GM19099 (cell line): Measurements from ENCODE around the gene RASGEF1C.

Experiments used
- POLR2A ChIP-seq: IDR thresholded peaks from 3 replicates; pipeline ENCODE4 v1.6.1; 2011; ENCODE audit warnings: low read depth; ENCODE audit not compliant: insufficient read length; ENCODE audit errors: extremely low read depth

The RASGEF1C gene

DNA sequence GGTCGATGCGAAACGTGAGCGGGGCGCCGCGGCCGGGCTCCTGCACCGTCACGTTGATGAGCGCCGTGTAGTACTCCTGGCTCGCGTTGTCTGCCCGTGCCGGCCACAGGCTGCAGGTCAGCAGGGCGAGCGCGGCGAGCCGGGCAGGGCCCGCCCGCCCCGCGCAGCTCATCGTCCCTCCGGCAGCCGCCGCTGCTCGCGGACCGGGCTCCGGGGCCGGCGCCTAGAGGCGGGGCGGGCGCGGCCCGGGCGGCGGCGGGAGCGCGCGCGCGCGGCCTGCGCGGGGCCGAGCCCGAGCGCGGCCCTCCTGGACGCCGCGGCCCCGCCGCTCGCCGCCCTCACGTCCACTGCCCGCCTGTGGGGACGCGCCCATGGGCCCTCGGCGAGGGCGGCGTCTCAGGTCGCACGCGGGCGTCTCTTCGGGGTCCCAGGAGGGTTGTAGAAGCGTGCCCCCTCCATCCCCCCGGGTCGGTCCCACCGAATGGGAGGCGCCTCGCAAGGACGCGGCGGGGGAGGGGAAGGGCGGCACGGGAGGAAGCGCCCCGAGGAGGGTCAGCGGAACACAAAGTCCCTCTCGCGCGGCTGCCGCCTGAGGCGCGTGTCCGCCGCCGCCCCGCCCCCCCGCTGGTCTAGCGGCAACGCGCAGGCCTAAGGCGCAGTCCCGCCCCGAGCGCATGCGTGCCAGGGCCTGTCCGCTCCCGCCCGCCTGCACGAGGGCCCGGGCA, 137.3 kb downstream of the RASGEF1C start, which contains the start of gene RNF130:
TSS of gene RNF130 (minus strand) at position 229 of the 725 bp plus-strand sequence. CDS start at position 172, 57 bp downstream.
- no peak for TF ChIP-seq POLR2A

DNA sequence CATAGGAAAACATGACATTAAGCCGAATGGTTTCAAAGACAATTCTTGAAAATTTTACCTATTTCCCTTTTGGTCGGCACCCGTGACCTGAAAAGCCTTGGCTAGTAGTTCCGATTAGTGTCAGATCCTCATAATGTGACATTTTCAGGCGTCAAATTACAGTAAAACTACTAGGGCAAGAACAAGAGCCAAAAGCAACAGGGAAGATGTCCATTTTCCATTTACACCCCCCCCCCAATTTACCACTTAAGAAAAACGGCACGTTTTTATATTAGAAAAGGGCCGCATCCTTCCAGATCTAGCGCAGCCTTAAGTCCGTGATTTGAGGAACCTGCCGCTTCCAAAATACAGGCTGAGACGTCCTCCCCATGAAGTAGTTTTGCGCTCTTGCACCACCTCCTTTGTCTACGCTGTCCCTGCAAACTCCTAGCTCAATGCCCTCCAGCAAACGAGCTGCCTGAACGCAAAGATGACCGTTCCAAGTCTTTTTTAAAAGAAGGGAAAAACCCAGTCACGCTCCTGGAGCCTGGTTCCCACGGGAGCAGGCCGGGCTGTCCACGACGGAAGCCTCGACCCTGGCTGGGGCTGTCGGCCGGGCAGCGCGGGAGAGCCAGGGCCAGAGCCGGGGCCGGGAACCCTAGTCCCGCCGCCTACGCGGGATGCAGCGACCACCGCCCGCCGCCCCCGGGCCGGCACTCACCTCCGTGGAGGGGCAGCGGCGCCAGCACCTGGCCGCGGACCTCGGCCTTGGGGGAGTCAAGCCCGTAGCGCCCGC, 138.1 kb downstream of the RASGEF1C start:
- TF ChIP-seq POLR2A, result no peak

DNA sequence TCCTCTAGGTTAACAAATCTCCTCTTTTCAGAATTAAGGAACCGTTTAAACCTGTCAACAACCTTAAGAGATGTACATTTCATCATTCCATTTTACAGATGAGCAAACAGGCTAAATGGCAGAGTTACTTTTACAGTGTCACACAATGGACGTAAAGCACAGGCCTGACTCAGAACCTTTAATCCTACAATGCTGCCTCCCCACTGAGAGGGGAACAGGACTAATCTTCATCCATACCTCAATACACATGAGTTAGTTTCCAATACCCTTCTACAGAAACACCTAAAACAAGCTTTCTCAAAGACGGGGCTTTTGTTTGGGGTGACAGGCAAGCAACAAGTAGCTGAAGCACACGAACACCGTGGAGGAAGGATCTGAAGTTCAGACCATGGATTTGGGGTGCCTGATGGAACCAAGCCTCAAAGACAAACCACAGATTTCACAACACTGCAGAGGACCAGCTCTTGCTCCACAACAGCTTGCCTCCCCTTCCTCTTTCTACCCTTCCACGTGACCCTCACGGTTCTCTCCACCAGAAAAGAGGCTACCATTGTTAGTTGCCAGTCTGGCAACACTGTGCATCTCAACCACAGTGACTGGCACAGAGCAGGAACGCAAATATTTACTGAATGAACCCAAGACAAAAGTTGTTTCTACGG, 139.3 kb downstream of the RASGEF1C start:
- TF ChIP-seq POLR2A, result no peak

DNA sequence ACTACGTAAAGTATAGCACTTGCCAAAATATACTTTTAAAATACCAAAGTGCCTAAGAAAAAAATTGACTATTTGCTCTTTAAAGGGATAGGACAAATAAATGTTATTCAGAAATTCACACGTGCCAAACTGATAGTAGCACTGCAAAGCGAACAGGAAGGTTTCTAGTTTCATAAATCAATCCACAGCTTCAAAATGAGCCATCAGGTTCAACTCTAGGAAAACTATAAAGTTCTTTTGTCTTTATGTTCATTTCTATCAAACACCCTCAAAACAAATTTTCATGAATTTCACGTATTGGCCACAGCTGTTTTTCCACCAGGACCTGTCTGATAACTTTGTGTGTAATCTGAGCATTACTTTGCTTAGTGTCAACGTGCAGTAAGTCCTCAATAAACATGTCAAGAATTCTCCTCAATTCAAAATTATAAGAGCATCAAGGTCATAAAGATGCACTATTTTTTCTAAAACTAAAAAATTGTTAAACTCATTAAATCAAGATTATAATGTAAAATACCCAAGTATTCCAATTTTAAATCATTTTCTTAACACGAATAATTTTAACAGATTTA, 140.4 kb downstream of the RASGEF1C start:
- TF ChIP-seq POLR2A, result no peak

DNA sequence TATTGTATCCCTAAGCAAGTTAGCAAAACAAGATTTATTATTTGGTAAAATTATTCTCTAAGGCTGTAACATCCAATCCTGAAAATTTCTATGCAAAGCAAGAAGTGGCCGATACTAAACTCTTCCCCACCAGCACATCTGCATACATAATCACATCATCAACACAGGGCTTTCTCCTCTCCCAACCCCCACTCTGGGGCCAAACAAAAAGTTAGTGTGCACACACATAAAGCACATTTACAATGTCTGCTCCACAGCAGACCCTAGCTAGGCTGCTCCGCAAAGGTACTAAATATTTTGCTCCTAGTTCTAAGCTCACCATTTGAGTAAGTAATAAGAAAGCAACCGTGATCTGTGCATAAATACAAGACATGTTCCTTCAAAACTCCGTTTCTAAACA, 141.0 kb downstream of the RASGEF1C start:
- TF ChIP-seq POLR2A, result no peak

DNA sequence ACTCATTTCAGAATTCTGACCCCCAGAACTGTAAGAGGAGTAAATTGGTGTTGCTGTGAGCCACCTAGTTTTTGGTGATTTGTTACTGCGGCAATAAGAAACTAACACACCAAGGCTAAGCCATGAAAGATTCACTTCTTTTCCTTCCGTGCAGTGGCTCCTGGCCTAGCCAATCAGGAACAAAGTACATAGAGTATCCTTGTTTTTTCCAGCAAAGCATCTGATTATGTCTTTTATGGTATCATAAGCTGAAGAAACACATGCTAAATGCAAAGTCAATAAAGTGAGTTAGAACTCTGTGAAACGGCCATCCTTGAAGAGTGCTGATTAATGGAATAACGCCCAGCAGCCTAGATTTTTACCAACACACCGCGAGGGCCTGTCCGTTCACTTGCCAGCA, 148.8 kb downstream of the RASGEF1C start:
- TF ChIP-seq POLR2A, result no peak

DNA sequence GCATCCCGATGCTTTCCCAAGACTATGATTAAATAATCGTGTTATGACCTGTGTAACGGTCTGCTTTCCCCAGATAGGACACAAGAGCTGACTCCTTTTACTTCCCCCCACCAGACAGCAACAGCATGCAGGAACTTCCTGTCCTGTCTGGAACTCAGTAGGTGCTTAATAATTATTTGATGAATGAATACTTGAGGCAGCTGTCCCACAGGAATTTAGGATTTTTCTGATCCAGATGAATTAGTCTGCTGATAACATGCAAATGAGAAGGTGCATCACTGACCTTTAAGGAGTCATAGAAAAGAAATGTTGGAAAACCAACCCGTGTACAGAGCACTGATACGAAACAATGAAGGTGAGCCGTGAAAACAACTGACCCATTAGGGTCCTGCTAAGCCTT, 149.7 kb downstream of the RASGEF1C start:
- no peak for TF ChIP-seq POLR2A

DNA sequence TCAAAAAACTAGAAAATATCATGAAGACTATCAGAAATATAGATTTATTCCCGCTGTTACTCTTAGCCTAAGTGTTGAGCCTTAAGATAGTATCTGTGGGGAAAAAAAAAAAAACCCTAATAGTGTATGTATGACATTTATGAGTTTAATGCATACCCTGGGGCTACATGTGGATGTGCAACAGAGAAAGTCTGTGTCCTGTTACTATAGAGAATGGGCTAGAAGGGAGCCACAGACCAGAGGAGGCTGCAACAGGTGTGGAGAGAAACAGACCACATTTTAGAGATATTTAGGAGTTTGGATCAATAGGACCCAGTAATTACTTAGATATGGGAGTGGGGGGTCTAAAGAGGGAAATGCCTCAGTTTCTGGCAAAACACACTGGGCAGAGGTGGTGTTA, 152.9 kb downstream of the RASGEF1C start:
- no peak for TF ChIP-seq POLR2A

DNA sequence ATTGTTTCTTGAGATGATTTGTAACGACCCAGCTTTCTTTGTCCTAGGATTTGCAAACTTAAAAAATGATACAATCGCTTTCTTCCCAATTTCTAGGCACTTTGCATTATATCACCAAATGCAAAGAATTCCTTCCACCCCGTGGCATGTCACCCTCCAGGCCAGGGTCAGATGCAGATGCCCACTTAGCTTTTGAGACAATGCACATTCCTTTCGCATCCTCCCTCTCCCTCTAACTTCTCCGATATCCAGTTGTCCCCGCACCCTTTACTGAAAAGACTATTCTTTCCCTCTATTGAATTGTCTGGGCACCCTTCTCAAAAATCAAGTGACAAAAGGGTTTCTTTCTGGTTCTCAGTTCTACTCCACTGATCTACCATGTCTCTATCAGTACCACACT, 154.8 kb downstream of the RASGEF1C start:
- TF ChIP-seq POLR2A, result no peak

DNA sequence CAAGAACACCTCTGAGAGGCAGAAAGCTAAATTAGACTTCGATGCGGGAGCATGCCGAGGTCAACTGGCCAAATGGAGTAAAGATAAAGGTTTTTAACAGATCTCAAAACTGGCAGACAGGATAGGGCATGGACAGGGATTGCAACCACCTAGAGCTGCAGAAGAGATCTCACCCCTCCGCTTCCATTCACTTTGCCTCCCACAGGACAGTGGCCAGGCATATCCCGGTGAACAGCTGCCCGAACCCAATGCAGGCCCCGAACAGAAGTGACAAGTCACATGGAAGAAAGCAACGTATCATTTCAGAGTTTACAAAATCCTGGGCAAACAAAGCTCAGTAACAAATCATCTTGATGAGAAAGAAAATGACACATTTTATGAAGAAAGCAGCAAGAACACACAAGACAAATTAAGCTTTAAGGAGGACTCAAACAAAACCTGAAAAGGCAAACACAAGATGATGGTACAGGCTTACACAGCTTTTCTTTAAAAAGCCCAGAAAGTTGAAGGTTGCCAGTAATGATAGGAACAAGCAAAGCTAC, 155.9 kb downstream of the RASGEF1C start:
- TF ChIP-seq POLR2A, result no peak

DNA sequence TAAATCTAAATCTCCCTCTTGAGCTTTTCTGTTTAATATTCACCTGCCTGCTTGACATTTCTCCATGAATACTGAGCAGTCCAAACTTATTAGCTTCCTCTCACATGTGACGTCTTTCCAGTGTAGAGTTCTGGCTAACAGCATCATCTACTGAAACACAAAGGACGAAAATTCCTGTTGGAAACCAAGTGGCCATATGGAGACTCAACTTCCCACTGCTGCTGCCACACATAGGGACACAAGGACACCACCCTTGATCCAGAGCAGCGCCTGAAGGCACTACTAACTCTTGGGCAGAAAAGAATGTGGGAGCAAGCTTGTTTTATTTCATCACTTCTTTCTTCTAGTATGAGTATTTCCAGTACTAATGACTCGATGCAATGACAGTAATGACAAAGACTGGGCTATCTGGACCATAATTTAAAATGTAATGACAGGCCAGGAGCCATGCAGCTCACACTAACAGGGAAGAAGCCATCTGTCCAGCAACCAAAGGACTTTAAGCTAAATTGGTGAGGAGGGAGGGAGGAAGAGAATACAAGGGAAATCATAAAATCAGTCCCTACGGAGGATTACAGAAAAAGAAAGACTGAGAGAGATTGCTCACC, 156.7 kb downstream of the RASGEF1C start:
- TF ChIP-seq POLR2A, result no peak
